Measurements from ENCODE around the gene KSR1.
"Not testable (repeated sequence)": the region's sequence is repeated elsewhere in the genome, so short reads cannot be mapped to it uniquely, and the experiment has no call there.

Gene KSR1

DNA sequence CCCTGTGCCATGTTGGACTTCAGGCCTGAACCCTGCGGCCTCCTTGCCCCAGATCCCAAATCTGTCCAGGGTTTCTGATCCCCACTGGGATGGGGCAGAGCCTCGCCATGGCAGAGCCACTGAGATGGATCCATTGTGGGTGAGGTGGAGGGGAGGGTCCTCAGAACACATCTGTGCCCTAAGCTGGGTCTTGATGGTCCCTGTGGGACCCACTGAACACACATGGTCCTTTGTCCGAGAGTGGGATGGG lies 38.0 kb upstream of the KSR1 start:
- Histone ChIP-seq H3K36me3 (ENCODE audit: control insufficient read depth, insufficient read depth, low read length) (no peaks in the 10 kb centered on the region), H3K4me3 (ENCODE audit: low read depth, low read length) (no peak overlapping the region), H3K27ac (ENCODE audit: low read depth, low read length) (no peak overlapping the region), H3K4me1 (ENCODE audit: control insufficient read depth, insufficient read depth, low read length) (no peaks in the 10 kb centered on the region), H3K27me3 (ENCODE audit: control insufficient read depth, insufficient read depth, low read length) (no peaks in the 10 kb centered on the region), H3K9ac (ENCODE audit: low read depth, low read length) (no peak overlapping the region), H3K9me3 (ENCODE audit: control insufficient read depth, insufficient read depth, low read length) (no peaks in the 10 kb centered on the region)

DNA sequence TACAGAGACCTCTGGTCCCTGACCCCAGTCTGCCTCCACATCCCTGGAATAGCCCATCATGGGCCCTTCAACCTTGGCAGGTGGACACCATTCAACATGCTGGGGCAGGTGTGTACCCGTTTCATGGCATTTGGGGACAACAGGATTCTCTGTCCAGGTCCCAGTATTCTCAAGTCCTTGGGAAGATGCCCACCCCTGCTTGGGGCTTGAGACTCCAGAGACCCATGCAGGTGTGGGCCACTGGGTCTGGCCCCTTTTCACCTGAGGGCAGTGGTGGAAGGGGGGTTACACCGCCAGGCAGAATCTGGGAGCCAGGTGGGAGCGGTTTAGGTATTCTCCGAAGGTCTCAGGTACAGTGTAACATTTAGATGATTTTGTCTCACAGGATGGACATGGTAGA lies 37.1 kb upstream of the KSR1 start:
- H3K27me3 ChIP-seq (ENCODE audit: control insufficient read depth, insufficient read depth, low read length), result no peaks in the 10 kb centered on the region
- H3K36me3 ChIP-seq (ENCODE audit: control insufficient read depth, insufficient read depth, low read length), result no peaks in the 10 kb centered on the region
- H3K9ac ChIP-seq (ENCODE audit: low read depth, low read length), result no peak overlapping the region
- no peaks in the 10 kb centered on the region for H3K4me1 ChIP-seq (ENCODE audit: control insufficient read depth, insufficient read depth, low read length)
- H3K27ac ChIP-seq (ENCODE audit: low read depth, low read length), result no peak overlapping the region
- H3K9me3 ChIP-seq (ENCODE audit: control insufficient read depth, insufficient read depth, low read length), result no peaks in the 10 kb centered on the region
- no peak overlapping the region for H3K4me3 ChIP-seq (ENCODE audit: low read depth, low read length)

DNA sequence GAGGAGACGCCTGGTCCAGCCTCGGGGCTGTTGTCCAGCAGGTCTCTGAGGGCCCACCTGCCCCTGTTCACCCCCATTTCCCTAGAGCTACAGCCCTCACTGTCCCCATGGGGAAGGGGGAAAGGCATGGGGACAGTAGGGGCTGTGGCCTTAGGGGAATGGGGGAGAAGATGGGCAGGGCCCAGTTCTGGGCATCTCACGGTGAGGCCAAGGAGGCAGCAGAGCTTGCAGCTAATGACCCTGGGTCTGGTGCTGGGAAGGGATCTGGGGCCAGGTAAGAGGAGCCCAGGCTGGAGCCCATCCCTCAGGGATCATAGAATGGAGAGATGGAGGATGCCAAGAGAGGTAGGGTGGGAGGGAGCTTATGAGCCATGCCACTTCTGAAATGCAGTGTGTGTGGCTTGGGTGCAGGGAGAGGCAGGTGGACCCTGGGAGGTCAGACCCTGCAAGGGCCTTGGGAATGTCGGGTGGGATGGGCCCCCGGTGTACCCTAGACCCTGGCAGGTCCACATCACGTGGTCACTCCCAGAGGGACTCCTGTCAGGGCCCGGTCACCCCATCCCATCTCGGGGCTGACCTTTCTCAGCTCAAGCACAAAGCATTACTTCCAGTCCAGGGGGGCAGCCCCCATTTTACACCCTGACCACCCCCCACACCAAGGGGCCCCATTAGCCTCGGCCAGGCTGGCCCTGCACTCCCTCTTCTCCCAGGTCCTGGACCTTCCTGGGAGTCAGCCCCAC lies 35.9 kb upstream of the KSR1 start:
- Histone ChIP-seq H3K27ac (ENCODE audit: low read depth, low read length) (no peak overlapping the region), H3K4me1 (ENCODE audit: control insufficient read depth, insufficient read depth, low read length) (no peaks in the 10 kb centered on the region), H3K36me3 (ENCODE audit: control insufficient read depth, insufficient read depth, low read length) (no peaks in the 10 kb centered on the region), H3K9ac (ENCODE audit: low read depth, low read length) (no peak overlapping the region), H3K27me3 (ENCODE audit: control insufficient read depth, insufficient read depth, low read length) (no peaks in the 10 kb centered on the region), H3K9me3 (ENCODE audit: control insufficient read depth, insufficient read depth, low read length) (no peaks in the 10 kb centered on the region), H3K4me3 (ENCODE audit: low read depth, low read length) (no peak overlapping the region)

DNA sequence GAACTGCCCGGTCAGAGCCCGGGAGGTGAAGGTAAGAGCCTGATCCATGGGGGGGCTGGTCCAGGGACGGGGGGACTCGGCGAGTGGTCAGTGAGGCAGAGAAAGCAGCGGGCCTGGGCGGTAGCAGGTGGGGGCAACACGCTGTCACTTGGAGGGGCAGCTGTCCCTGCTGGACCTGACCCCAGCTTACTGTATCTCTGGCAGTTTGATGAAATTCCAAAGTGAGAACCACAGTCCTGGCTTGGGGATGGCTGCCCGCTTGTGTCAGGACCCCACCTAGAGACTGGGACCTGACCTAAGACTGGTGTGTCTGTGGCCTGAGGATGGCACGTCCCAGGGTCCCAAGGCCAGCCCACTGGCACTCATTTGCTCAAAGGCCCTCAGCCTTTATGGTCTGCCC lies 35.1 kb upstream of the KSR1 start:
- Histone ChIP-seq H3K27ac (ENCODE audit: low read depth, low read length) (no peak overlapping the region), H3K9me3 (ENCODE audit: control insufficient read depth, insufficient read depth, low read length) (no peaks in the 10 kb centered on the region), H3K4me3 (ENCODE audit: low read depth, low read length) (no peak overlapping the region), H3K4me1 (ENCODE audit: control insufficient read depth, insufficient read depth, low read length) (no peaks in the 10 kb centered on the region), H3K27me3 (ENCODE audit: control insufficient read depth, insufficient read depth, low read length) (no peaks in the 10 kb centered on the region), H3K9ac (ENCODE audit: low read depth, low read length) (no peak overlapping the region), H3K36me3 (ENCODE audit: control insufficient read depth, insufficient read depth, low read length) (no peaks in the 10 kb centered on the region)

DNA sequence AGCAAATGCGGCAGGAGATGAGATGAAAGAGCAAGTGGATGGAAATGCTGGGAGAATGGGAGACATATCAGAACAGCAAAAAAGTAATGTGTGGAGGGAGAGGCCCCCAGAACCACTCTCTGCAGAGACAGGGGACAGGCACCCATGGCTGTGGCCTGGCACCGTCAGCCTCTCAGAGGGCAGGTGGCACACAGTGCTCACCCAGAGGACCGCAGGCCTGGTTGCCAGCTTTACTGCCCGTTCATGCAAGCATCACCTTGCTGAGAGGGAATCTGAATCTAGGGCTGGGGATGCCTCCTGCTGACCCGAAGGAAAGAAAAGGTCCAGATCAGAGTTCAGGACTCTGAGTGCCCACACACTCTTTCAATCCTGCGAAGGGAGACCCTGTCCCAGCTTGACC lies 34.6 kb upstream of the KSR1 start:
- H3K36me3 ChIP-seq (ENCODE audit: control insufficient read depth, insufficient read depth, low read length); H3K4me1 ChIP-seq (ENCODE audit: control insufficient read depth, insufficient read depth, low read length); H3K9ac ChIP-seq (ENCODE audit: low read depth, low read length); H3K9me3 ChIP-seq (ENCODE audit: control insufficient read depth, insufficient read depth, low read length); H3K27me3 ChIP-seq (ENCODE audit: control insufficient read depth, insufficient read depth, low read length); H3K4me3 ChIP-seq (ENCODE audit: low read depth, low read length); H3K27ac ChIP-seq (ENCODE audit: low read depth, low read length): not testable (repeated sequence)

DNA sequence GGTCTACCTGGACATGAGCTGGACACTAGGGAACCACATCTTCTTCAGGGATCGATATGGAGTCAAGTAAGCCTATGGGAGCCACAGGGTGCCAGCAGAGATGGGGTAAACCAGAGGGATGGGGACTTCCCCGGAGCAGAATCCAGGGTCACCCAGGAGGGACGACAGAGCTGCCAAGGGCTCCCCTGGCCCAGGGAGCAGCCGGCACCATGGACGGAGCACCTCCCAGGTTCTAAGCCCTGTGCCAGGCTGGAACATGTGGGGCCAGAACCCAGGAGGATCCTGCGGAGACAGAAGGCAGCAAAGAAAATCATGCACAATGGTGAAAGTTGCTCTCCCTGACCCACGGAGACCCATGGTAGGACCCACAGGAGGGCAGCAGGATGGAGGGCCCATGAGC lies 33.6 kb upstream of the KSR1 start:
- H3K9me3 ChIP-seq (ENCODE audit: control insufficient read depth, insufficient read depth, low read length), result no peaks in the 10 kb centered on the region
- no peak overlapping the region for H3K9ac ChIP-seq (ENCODE audit: low read depth, low read length)
- H3K4me1 ChIP-seq (ENCODE audit: control insufficient read depth, insufficient read depth, low read length), result no peaks in the 10 kb centered on the region
- no peak overlapping the region for H3K4me3 ChIP-seq (ENCODE audit: low read depth, low read length)
- H3K27me3 ChIP-seq (ENCODE audit: control insufficient read depth, insufficient read depth, low read length), result no peaks in the 10 kb centered on the region
- H3K36me3 ChIP-seq (ENCODE audit: control insufficient read depth, insufficient read depth, low read length), result no peaks in the 10 kb centered on the region
- no peak overlapping the region for H3K27ac ChIP-seq (ENCODE audit: low read depth, low read length)

DNA sequence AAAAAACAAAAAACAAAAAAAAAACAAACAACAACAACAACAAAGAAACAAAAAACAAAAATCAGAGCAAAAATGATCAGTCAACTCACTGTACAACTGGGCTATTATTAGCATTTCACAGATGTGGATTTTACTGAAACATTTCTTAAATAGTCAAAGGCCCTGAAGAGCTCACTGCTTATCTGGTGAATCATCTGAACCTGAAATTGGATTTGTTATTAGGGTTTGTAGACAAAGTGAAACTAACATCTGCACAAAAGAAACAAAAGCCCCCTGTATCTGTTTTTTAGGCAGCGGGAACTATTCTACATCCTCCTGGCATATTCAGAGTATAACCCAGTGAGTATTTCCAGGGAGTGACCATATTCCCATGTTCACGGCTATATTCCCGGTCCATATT lies 32.6 kb upstream of the KSR1 start:
- Histone ChIP-seq H3K9me3 (ENCODE audit: control insufficient read depth, insufficient read depth, low read length) (no peaks in the 10 kb centered on the region), H3K4me1 (ENCODE audit: control insufficient read depth, insufficient read depth, low read length) (no peaks in the 10 kb centered on the region), H3K27ac (ENCODE audit: low read depth, low read length) (no peak overlapping the region), H3K9ac (ENCODE audit: low read depth, low read length) (no peak overlapping the region), H3K4me3 (ENCODE audit: low read depth, low read length) (no peak overlapping the region), H3K27me3 (ENCODE audit: control insufficient read depth, insufficient read depth, low read length) (no peaks in the 10 kb centered on the region), H3K36me3 (ENCODE audit: control insufficient read depth, insufficient read depth, low read length) (no peaks in the 10 kb centered on the region)

DNA sequence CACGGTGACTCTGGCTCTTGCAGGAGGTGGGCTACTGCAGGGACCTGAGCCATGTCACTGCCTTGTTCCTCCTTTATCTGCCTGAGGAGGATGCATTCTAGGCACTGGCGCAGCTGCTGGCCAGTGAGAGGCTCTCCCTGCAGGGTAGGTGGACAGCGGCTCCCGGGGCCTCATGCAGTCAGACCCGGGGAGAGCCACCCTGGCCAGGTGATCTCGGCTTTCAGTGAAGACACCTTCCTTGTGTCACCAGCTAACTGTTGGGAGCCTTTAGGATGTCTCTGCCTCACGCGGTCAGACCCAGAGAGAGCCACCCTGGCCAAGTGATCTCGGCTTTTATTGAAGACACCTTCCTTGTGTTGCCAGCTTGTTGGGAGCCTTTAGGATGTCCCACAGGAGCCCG lies 31.7 kb upstream of the KSR1 start:
- H3K27ac ChIP-seq (ENCODE audit: low read depth, low read length), result no peak overlapping the region
- H3K9me3 ChIP-seq (ENCODE audit: control insufficient read depth, insufficient read depth, low read length), result no peaks in the 10 kb centered on the region
- no peaks in the 10 kb centered on the region for H3K27me3 ChIP-seq (ENCODE audit: control insufficient read depth, insufficient read depth, low read length)
- no peaks in the 10 kb centered on the region for H3K4me1 ChIP-seq (ENCODE audit: control insufficient read depth, insufficient read depth, low read length)
- H3K36me3 ChIP-seq (ENCODE audit: control insufficient read depth, insufficient read depth, low read length), result no peaks in the 10 kb centered on the region
- no peak overlapping the region for H3K9ac ChIP-seq (ENCODE audit: low read depth, low read length)
- no peak overlapping the region for H3K4me3 ChIP-seq (ENCODE audit: low read depth, low read length)

DNA sequence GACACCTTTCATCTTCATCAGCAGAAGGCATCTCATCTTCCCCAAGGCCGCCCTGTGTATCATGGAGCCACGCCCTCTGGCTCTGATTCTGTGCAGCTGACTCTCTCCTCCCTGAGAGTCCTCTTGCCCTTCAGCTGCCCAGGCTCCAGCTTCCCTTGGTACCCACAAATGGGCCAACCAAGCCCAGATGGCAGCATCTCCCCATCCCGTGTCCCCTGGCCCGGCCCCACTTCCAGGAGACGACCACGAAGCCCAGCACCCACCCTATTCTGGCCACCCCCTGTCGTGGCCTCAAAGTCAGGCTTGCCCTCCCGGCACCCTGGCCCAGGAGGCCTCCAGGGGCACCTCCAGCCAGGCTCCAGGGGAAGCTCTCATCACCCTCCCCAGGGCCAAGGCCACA lies 31.3 kb upstream of the KSR1 start:
- Histone ChIP-seq H3K9me3 (ENCODE audit: control insufficient read depth, insufficient read depth, low read length) (no peaks in the 10 kb centered on the region), H3K4me1 (ENCODE audit: control insufficient read depth, insufficient read depth, low read length) (no peaks in the 10 kb centered on the region), H3K36me3 (ENCODE audit: control insufficient read depth, insufficient read depth, low read length) (no peaks in the 10 kb centered on the region), H3K4me3 (ENCODE audit: low read depth, low read length) (no peak overlapping the region), H3K27ac (ENCODE audit: low read depth, low read length) (no peak overlapping the region), H3K9ac (ENCODE audit: low read depth, low read length) (no peak overlapping the region), H3K27me3 (ENCODE audit: control insufficient read depth, insufficient read depth, low read length) (no peaks in the 10 kb centered on the region)

DNA sequence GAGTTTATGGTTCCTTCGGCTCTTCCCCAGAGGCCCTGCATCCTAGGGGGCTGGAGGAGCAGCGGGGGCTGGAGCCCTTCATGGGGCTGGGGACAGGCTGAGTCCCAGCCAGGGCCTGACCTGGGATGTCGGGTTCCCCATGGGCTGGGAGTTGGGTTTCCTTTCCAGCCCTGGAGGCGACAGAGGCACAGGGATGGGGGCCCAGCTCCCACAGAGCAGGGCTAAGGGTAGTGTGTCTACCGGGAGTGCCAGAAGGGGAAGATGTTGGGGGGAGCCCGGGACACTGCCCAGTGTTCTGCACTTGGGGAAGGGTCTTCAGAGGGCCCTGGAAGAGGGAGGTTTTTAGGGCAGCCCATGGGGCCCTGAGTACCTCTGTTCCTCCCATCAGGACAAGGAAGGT lies 30.7 kb upstream of the KSR1 start:
- H3K27ac ChIP-seq (ENCODE audit: low read depth, low read length); H3K4me3 ChIP-seq (ENCODE audit: low read depth, low read length); H3K9me3 ChIP-seq (ENCODE audit: control insufficient read depth, insufficient read depth, low read length); H3K36me3 ChIP-seq (ENCODE audit: control insufficient read depth, insufficient read depth, low read length); H3K4me1 ChIP-seq (ENCODE audit: control insufficient read depth, insufficient read depth, low read length); H3K9ac ChIP-seq (ENCODE audit: low read depth, low read length); H3K27me3 ChIP-seq (ENCODE audit: control insufficient read depth, insufficient read depth, low read length): not testable (repeated sequence)

DNA sequence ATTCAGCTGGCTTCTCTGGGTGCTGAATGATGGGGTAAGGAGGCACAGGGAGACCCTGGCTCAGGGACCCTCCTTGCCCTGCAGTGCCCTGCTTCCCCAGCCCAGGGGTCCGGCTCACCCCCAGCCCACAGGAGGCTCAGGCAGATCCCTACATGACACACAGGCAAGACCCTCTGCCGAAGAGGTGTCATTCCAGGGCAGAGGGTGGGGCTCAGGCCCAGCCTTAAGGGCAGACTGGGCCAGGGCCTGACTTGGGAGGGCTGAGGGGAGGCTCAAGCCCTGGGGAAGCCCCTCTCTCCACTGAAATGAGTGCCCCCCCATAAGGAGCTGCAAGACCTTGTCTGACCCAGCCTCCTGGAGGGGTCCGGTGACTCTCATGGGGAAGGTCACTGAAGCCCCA lies 30.3 kb upstream of the KSR1 start:
- H3K4me1 ChIP-seq (ENCODE audit: control insufficient read depth, insufficient read depth, low read length), result no peaks in the 10 kb centered on the region
- H3K27ac ChIP-seq (ENCODE audit: low read depth, low read length), result no peak overlapping the region
- no peaks in the 10 kb centered on the region for H3K9me3 ChIP-seq (ENCODE audit: control insufficient read depth, insufficient read depth, low read length)
- no peak overlapping the region for H3K9ac ChIP-seq (ENCODE audit: low read depth, low read length)
- no peaks in the 10 kb centered on the region for H3K36me3 ChIP-seq (ENCODE audit: control insufficient read depth, insufficient read depth, low read length)
- H3K27me3 ChIP-seq (ENCODE audit: control insufficient read depth, insufficient read depth, low read length), result no peaks in the 10 kb centered on the region
- H3K4me3 ChIP-seq (ENCODE audit: low read depth, low read length), result no peak overlapping the region

DNA sequence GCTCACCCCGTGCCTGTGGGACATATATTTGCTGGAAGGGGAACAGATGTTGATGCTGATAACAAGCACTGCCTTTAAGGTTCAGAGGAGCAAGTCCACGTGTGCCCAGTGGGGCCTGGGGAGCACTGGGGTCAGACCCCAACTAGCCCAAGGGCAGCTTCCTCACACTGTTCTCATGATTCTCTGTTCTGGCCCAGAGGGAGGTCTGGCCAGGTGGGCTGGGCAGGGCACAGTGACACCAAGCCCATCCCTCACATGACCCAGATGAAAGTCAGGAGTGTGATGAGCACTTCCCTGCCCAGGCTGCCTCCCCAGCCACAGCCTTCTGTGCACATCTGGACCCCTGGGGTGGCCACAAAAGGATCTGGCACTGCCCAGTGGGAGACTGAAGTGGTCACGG lies 29.8 kb upstream of the KSR1 start:
- H3K9me3 ChIP-seq (ENCODE audit: control insufficient read depth, insufficient read depth, low read length); H3K27ac ChIP-seq (ENCODE audit: low read depth, low read length); H3K4me1 ChIP-seq (ENCODE audit: control insufficient read depth, insufficient read depth, low read length); H3K36me3 ChIP-seq (ENCODE audit: control insufficient read depth, insufficient read depth, low read length); H3K4me3 ChIP-seq (ENCODE audit: low read depth, low read length); H3K9ac ChIP-seq (ENCODE audit: low read depth, low read length); H3K27me3 ChIP-seq (ENCODE audit: control insufficient read depth, insufficient read depth, low read length): not testable (repeated sequence)

Measured in HUES48 (cell line).